Sigmoid colon (tissue), 4 donors: ENCODE data around the gene MAP4K4.

ENCODE experiments used
- EP300 ChIP-seq, 4 donors: sonication (generic); formaldehyde crosslinking; IDR thresholded peaks; one replicate each; pipeline ENCODE4 v1.6.1; 2017; ENCODE audit warnings: antibody characterized with exemption in 4 of 4
- POLR2AphosphoS5 ChIP-seq, 4 donors: sonication (generic); formaldehyde crosslinking; IDR thresholded peaks; one replicate each; pipeline ENCODE4 v1.6.1; 2017; ENCODE audit warnings: antibody characterized with exemption in 4 of 4
- TF ChIP-seq, protein P1 (sequence below), 4 experiments: fragments of 450-650 bp in 3 of 4; fragments of 200-600 bp in 1 of 4; IDR thresholded peaks; one replicate each; pipeline ENCODE4 v1.5.1; 2016 to 2019; ENCODE audit warnings: antibody characterized with exemption in 4 of 4, mild to moderate bottlenecking in 3 of 4, moderate library complexity in 2 of 4

DNA sequence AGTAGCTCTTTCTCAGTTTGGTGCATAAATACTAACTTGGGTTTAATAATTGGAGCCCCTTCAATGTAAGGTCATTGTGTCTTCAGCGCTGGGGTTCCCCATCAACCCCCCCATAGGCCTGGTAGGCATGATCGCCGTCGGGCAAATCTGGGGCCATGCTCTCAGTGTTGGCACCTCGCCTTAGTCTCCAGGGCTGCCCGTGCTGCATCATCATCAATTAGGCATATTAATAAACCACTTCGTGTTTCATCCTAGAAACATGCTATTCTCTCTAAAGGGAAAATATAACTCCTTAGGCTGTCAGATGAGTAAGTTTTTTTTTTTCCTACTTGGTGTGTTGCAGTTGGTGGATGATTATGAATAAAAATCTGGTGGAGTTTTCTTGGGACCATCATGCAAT lies 197.5 kb downstream of the MAP4K4 start:
- TF ChIP-seq, protein P1, sequence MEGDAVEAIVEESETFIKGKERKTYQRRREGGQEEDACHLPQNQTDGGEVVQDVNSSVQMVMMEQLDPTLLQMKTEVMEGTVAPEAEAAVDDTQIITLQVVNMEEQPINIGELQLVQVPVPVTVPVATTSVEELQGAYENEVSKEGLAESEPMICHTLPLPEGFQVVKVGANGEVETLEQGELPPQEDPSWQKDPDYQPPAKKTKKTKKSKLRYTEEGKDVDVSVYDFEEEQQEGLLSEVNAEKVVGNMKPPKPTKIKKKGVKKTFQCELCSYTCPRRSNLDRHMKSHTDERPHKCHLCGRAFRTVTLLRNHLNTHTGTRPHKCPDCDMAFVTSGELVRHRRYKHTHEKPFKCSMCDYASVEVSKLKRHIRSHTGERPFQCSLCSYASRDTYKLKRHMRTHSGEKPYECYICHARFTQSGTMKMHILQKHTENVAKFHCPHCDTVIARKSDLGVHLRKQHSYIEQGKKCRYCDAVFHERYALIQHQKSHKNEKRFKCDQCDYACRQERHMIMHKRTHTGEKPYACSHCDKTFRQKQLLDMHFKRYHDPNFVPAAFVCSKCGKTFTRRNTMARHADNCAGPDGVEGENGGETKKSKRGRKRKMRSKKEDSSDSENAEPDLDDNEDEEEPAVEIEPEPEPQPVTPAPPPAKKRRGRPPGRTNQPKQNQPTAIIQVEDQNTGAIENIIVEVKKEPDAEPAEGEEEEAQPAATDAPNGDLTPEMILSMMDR (IDR thresholded peaks at IDR 0.05) = no peak
- no peak for TF ChIP-seq EP300 (IDR thresholded peaks at IDR 0.05)
- TF ChIP-seq POLR2AphosphoS5 (IDR thresholded peaks at IDR 0.05) = no peak
